KMS-11 (cell line): Measurements from ENCODE around the gene RPP40.

Experiments
- H2AFZ ChIP-seq: fragments of 200-600 bp; sonication (generic); 2 replicates; pipeline ENCODE4 v1.6.1; 2016; ENCODE audit warnings: antibody characterized with exemption, mixed run types, low read depth
- H3K27ac ChIP-seq: fragments of 200-600 bp; sonication (generic); 2 replicates; pipeline ENCODE4 v1.6.1; 2016; ENCODE audit warnings: mild to moderate bottlenecking, mixed run types
- H3K27me3 ChIP-seq: fragments of 200-600 bp; sonication (generic); 2 replicates; pipeline ENCODE4 v1.6.1; 2017; ENCODE audit warnings: mild to moderate bottlenecking, low read depth, mixed run types, moderate library complexity; ENCODE audit not compliant: insufficient read depth
- H3K36me3 ChIP-seq: fragments of 200-600 bp; sonication (generic); 2 replicates; pipeline ENCODE4 v1.6.1; 2017; ENCODE audit warnings: mild to moderate bottlenecking, mixed run types; ENCODE audit not compliant: insufficient read depth
- H3K4me1 ChIP-seq: fragments of 200-600 bp; sonication (generic); 2 replicates; pipeline ENCODE4 v1.6.1; 2016; ENCODE audit warnings: mild to moderate bottlenecking, low read depth, mixed run types; ENCODE audit not compliant: poor library complexity, severe bottlenecking
- H3K4me2 ChIP-seq: fragments of 200-600 bp; sonication (generic); 2 replicates; pipeline ENCODE4 v1.7.0; 2016; ENCODE audit warnings: mild to moderate bottlenecking, mixed run types
- H3K4me3 ChIP-seq: fragments of 200-600 bp; sonication (generic); IDR thresholded peaks from 2 replicates; pipeline ENCODE4 v1.6.1; 2017; ENCODE audit warnings: low read depth, low read length, mixed read lengths; ENCODE audit not compliant: insufficient read depth
- H3K79me2 ChIP-seq: fragments of 200-600 bp; sonication (generic); 2 replicates; pipeline ENCODE4 v1.6.1; 2016; ENCODE audit warnings: low read depth, mixed run types; ENCODE audit not compliant: insufficient read depth
- H3K9ac ChIP-seq: fragments of 200-600 bp; sonication (generic); 2 replicates; pipeline ENCODE4 v1.6.1; 2016; ENCODE audit warnings: mild to moderate bottlenecking, mixed run types
- H4K20me1 ChIP-seq: fragments of 200-600 bp; sonication (generic); 2 replicates; pipeline ENCODE4 v1.6.1; 2016; ENCODE audit warnings: mild to moderate bottlenecking, mixed run types; ENCODE audit not compliant: insufficient read depth
- CTCF ChIP-seq: fragments of 200-600 bp; sonication (generic); conservative IDR thresholded peaks from 2 replicates; pipeline ENCODE4 v1.6.1; 2017; ENCODE audit warnings: low read depth, mild to moderate bottlenecking, antibody characterized with exemption, low read length, moderate library complexity, mixed read lengths

The RPP40 gene

GRCh38 chr6:4957521-4958231 is 46.2 kb downstream of the RPP40 start:
- no peaks in the 10 kb centered on the region for H4K20me1 ChIP-seq
- no peaks in the 10 kb centered on the region for H3K36me3 ChIP-seq
- H3K27ac ChIP-seq: no peak overlapping the region
- H3K4me1 ChIP-seq: no peaks in the 10 kb centered on the region
- H3K4me3 ChIP-seq: no peak overlapping the region
- no peaks in the 10 kb centered on the region for H3K79me2 ChIP-seq
- no peak for TF ChIP-seq CTCF
- H2AFZ ChIP-seq: no peak overlapping the region
- H3K27me3 ChIP-seq: no peaks in the 10 kb centered on the region
- H3K9ac ChIP-seq: no peak overlapping the region
- no peak overlapping the region for H3K4me2 ChIP-seq

GRCh38 chr6:4956625-4957024 is 47.2 kb downstream of the RPP40 start:
- Histone ChIP-seq H3K9ac (no peak overlapping the region), H3K27me3 (no peaks in the 10 kb centered on the region), H3K4me1 (no peaks in the 10 kb centered on the region), H3K79me2 (no peaks in the 10 kb centered on the region), H3K27ac (no peak overlapping the region), H3K36me3 (no peaks in the 10 kb centered on the region), H3K4me3 (no peak overlapping the region), H4K20me1 (no peaks in the 10 kb centered on the region), H3K4me2 (no peak overlapping the region), H2AFZ (no peak overlapping the region)
- no peak for TF ChIP-seq CTCF

- Histone ChIP-seq H4K20me1 (no peaks in the 10 kb centered on the region), H3K4me2 (no peak overlapping the region), H2AFZ (no peak overlapping the region), H3K27me3 (no peaks in the 10 kb centered on the region), H3K4me3 (no peak overlapping the region), H3K36me3 (no peaks in the 10 kb centered on the region), H3K27ac (no peak overlapping the region), H3K9ac (no peak overlapping the region), H3K79me2 (no peaks in the 10 kb centered on the region), H3K4me1 (no peaks in the 10 kb centered on the region)
- no peak for TF ChIP-seq CTCF
Observed at GRCh38 chr6:4953440-4953839, 50.4 kb downstream of the RPP40 start.

- no peak overlapping the region for H3K4me2 ChIP-seq
- no peaks in the 10 kb centered on the region for H4K20me1 ChIP-seq
- no peaks in the 10 kb centered on the region for H3K4me1 ChIP-seq
- no peak overlapping the region for H3K4me3 ChIP-seq
- no peaks in the 10 kb centered on the region for H3K79me2 ChIP-seq
- no peak overlapping the region for H3K27ac ChIP-seq
- no peaks in the 10 kb centered on the region for H3K27me3 ChIP-seq
- H3K9ac ChIP-seq: no peak overlapping the region
- no peak overlapping the region for H2AFZ ChIP-seq
- no peak for TF ChIP-seq CTCF
- H3K36me3 ChIP-seq: no peaks in the 10 kb centered on the region
Observed at GRCh38 chr6:4950836-4951533, 52.9 kb downstream of the RPP40 start.
